Sigmoid colon (tissue), 7 donors: ENCODE data around the gene RILPL2. TPM values are rescaled to one million over a fixed set of nuclear protein-coding genes. Genes with fewer than 3 reads are reported as not detected.
"Not testable (repeated sequence)": the region's sequence is repeated elsewhere in the genome, so short reads cannot be mapped to it uniquely, and the experiment has no call there.

Experiments
- DNase-seq: peaks from one replicate; pipeline ENCODE4 v3.0.0-alpha.2; 2019
- H3K27ac ChIP-seq, 4 donors: fragments of 200-600 bp; sonication (generic); one replicate each; pipeline ENCODE4 v1.5.1; 2016 to 2019; ENCODE audit warnings: mild to moderate bottlenecking in 1 of 4
- H3K27me3 ChIP-seq, 3 donors: fragments of 200-600 bp; sonication (generic); one replicate each; pipeline ENCODE4 v1.5.1; 2019; ENCODE audit warnings: mild to moderate bottlenecking in 1 of 3
- H3K36me3 ChIP-seq, 4 donors: fragments of 200-600 bp; sonication (generic); one replicate each; pipeline ENCODE4 v1.5.1; 2016 to 2019
- H3K4me1 ChIP-seq, 4 donors: fragments of 200-600 bp; sonication (generic); one replicate each; pipeline ENCODE4 v1.5.1; 2017 to 2019
- H3K4me3 ChIP-seq, 4 donors: fragments of 200-600 bp; sonication (generic); one replicate each; pipeline ENCODE4 v1.5.1; 2017 to 2019; ENCODE audit warnings: mild to moderate bottlenecking in 2 of 4, moderate library complexity in 1 of 4
- H3K9me3 ChIP-seq, 4 donors: fragments of 200-600 bp in 3 of 4; sonication (generic) in 3 of 4; one replicate each; pipeline versions ENCODE4 v1.5.1 to v1.6.1; 2013 to 2019
- EP300 ChIP-seq, 4 donors: sonication (generic); formaldehyde crosslinking; IDR thresholded peaks; one replicate each; pipeline ENCODE4 v1.6.1; 2017; ENCODE audit warnings: antibody characterized with exemption in 4 of 4
- POLR2A ChIP-seq, 2 donors: fragments of 450-650 bp; IDR thresholded peaks; one replicate each; pipeline ENCODE4 v1.6.1; 2016; ENCODE audit warnings: antibody characterized with exemption in 2 of 2, mild to moderate bottlenecking in 2 of 2, moderate library complexity in 2 of 2
- POLR2AphosphoS5 ChIP-seq, 4 donors: sonication (generic); formaldehyde crosslinking; IDR thresholded peaks; one replicate each; pipeline ENCODE4 v1.6.1; 2017; ENCODE audit warnings: antibody characterized with exemption in 4 of 4
- WGBS, 2 donors: extraction: QIAGEN DNeasy Blood & Tissue Kit; methylation state at CpG; one replicate each; pipeline ENCODE4 v1.1.7; 2013; 5-methylcytosine and 5-hydroxymethylcytosine counted together
- intact Hi-C: fragments of 100-400 bp; cut with DNase I; formaldehyde crosslinking; loops from one replicate; pipeline ENCODE4 v1.15.1; 2023
- polyA plus RNA-seq, 3 donors: library from polyadenylated mRNA; stranded (reverse); fragments of 200-250 nt; gene quantifications; one replicate each; pipeline ENCODE4 v1.2.3, GENCODE V29; 2013
- total RNA-seq, 4 donors: library from RNA; depleted of rRNA; stranded (reverse); fragments of >200 nt; gene quantifications; one replicate each; pipeline ENCODE4 v1.1.0, GENCODE V29; 2016
- TF ChIP-seq, protein P1 (sequence below), 4 experiments: fragments of 450-650 bp in 3 of 4; fragments of 200-600 bp in 1 of 4; IDR thresholded peaks; one replicate each; pipeline ENCODE4 v1.5.1; 2016 to 2019; ENCODE audit warnings: antibody characterized with exemption in 4 of 4, mild to moderate bottlenecking in 3 of 4, moderate library complexity in 2 of 4
- donor health status: healthy with polysubstance abuse.
- donor health status: Bipolar disorder and iron deficiency.
- donor health status: healthy.

The RILPL2 gene
- total and polyA plus RNA-seq, 7 donors: 1.6 to 6.5 (median 6.0) TPM

DNA sequence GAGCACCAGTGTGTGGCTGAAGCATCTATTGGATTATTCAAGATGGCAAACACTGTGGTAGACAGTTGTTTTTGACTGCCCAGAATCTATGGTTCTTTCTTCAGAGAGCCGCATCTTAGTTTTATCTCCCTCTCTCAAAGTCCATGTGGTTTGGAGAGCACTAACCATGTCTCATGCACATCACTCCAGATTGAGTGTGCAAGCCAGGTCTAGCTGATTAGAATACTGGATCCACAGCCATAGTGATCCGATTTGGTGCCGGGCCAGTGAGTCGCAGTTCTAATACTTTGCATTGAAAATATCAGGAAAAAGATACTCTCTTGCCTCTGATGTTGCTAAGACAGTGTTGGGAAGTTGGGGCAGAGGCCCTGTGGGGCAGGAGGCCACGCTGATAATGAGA lies 67.3 kb downstream of the RILPL2 start:
- Histone ChIP-seq H3K9me3 (no peaks in the 10 kb centered on the region), H3K27me3 (no peaks in the 10 kb centered on the region), H3K4me3 (no peak overlapping the region), H3K27ac (peak overlapping the region in 1 of 4 donors; percentile 13), H3K36me3 (no peaks in the 10 kb centered on the region), H3K4me1 (peaks cover 0 to 8% (median 6%) of the 10 kb centered on the region in 4 donors)
- TF ChIP-seq POLR2AphosphoS5 (IDR thresholded peaks at IDR 0.05) (no peak), POLR2A (IDR thresholded peaks at IDR 0.05) (no peak), EP300 (IDR thresholded peaks at IDR 0.05) (no peak)
- TF ChIP-seq, protein P1, sequence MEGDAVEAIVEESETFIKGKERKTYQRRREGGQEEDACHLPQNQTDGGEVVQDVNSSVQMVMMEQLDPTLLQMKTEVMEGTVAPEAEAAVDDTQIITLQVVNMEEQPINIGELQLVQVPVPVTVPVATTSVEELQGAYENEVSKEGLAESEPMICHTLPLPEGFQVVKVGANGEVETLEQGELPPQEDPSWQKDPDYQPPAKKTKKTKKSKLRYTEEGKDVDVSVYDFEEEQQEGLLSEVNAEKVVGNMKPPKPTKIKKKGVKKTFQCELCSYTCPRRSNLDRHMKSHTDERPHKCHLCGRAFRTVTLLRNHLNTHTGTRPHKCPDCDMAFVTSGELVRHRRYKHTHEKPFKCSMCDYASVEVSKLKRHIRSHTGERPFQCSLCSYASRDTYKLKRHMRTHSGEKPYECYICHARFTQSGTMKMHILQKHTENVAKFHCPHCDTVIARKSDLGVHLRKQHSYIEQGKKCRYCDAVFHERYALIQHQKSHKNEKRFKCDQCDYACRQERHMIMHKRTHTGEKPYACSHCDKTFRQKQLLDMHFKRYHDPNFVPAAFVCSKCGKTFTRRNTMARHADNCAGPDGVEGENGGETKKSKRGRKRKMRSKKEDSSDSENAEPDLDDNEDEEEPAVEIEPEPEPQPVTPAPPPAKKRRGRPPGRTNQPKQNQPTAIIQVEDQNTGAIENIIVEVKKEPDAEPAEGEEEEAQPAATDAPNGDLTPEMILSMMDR (IDR thresholded peaks at IDR 0.05): no peak
- DNase-seq: peak; percentile 48
- 95 to 96% methylated on average over 5 of the region's 5 CpGs for WGBS, 2 donors
- intact Hi-C loops: loop anchor here (5.0 kb wide), 1 partner anchor 88 kb away; the partner anchor contains the start of gene SNRNP35

DNA sequence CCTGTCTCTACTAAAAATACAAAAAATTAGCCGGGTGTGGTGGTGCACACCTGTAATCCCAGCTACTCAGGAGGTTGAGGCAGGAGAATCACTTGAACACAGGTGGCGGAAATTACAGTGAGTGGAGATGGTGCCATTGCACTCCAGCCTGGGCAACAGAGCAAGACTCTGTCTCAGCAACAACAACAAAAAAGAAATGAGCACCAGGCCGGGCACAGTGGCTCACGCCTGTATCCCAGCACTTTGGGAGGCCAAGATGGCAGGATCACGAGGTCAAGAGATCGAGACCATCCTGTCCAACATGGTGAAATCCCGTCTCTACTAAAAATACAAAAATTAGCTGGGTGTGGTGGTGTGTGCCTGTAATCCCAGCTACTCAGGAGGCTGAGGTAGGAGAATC lies 68.1 kb downstream of the RILPL2 start:
- Histone ChIP-seq H3K27ac (peak overlapping the region in 1 of 4 donors; percentile 94), H3K4me1 (peaks cover 0 to 14% (median 7%) of the 10 kb centered on the region in 4 donors)
- DNase-seq: peak; percentile 46
- not testable (repeated sequence) for H3K36me3 ChIP-seq, H3K27me3 ChIP-seq, H3K4me3 ChIP-seq, H3K9me3 ChIP-seq
- intact Hi-C loops: loop anchor here (5.0 kb wide), 1 partner anchor 89 kb away; the partner anchor contains the start of gene SNRNP35
- 94 to 96% methylated on average over 7 of the region's 7 CpGs for WGBS, 2 donors

DNA sequence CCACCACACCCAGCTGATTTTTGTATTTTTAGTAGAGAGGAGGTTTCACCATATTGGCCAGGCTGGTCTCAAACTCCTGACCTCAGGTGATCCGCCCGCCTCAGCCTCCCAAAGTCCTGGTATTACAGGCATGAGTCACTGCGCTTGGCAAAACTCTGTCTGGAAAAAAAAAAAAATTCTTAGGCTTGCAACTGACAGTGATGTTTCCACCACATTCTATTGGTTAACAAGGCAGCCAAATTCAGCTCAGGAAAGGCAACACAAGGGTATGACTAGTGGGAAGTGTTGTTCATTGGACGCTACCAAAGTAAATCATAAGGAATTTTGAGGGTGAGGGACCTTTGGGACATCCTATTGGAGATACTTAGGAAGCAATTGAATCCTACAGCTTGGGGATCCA lies 69.0 kb downstream of the RILPL2 start:
- no peaks in the 10 kb centered on the region for H3K9me3 ChIP-seq
- no peak for TF ChIP-seq POLR2A (IDR thresholded peaks at IDR 0.05)
- TF ChIP-seq, protein P1 (IDR thresholded peaks at IDR 0.05): no peak
- no peak for TF ChIP-seq POLR2AphosphoS5 (IDR thresholded peaks at IDR 0.05)
- no peak for TF ChIP-seq EP300 (IDR thresholded peaks at IDR 0.05)
- intact Hi-C loops: loop anchor here (5.0 kb wide), 1 partner anchor 90 kb away; the partner anchor contains the start of gene SNRNP35
- DNase-seq: peak; percentile 11
- peaks cover 0 to 23% (median 16%) of the 10 kb centered on the region in 4 donors for H3K4me1 ChIP-seq
- peak overlapping the region; percentile 37 to 96 (median 90) for H3K27ac ChIP-seq
- no peaks in the 10 kb centered on the region for H3K27me3 ChIP-seq
- H3K4me3 ChIP-seq: no peak overlapping the region
- WGBS, 2 donors: 94 to 96% methylated on average over 4 of the region's 4 CpGs
- no peaks in the 10 kb centered on the region for H3K36me3 ChIP-seq

Other genes with a start within 250 kb of the RILPL2 start
- gene MPHOSPH9, start 203.5 kb downstream of the RILPL2 start, total RNA-seq: 10 to 100 TPM; 17.4 to 47.6 (median 22.6) TPM
- 10 to 100 TPM in 1 of 3 donors, 1 to 10 TPM in 2; 4.2 to 10.2 (median 4.2) TPM for gene MPHOSPH9, start 203.5 kb downstream of the RILPL2 start, polyA plus RNA-seq
- 10 to 100 TPM in 3 of 4 donors, 1 to 10 TPM in 1; 9.3 to 19.1 (median 13.5) TPM for gene MTRFR, start 203.2 kb downstream of the RILPL2 start, total RNA-seq
- gene MTRFR, start 203.2 kb downstream of the RILPL2 start, polyA plus RNA-seq: 10 to 100 TPM in 1 of 3 donors, 1 to 10 TPM in 2; 7.8 to 16.3 (median 9.7) TPM
- 100 to 1,000 TPM in 3 of 4 donors, 10 to 100 TPM in 1; 98.0 to 153 (median 127) TPM for gene CDK2AP1, start 164.8 kb downstream of the RILPL2 start, total RNA-seq
- gene CDK2AP1, start 164.8 kb downstream of the RILPL2 start, polyA plus RNA-seq: 100 to 1,000 TPM in 1 of 3 donors, 10 to 100 TPM in 2; 56.9 to 102 (median 95.5) TPM
- gene SBNO1, start 71.8 kb downstream of the RILPL2 start, total RNA-seq: 10 to 100 TPM; 20.2 to 23.4 (median 22.2) TPM
- gene SBNO1, start 71.8 kb downstream of the RILPL2 start, polyA plus RNA-seq: 1 to 10 TPM; 3.0 to 8.8 (median 4.9) TPM
- gene KMT5A, start 52.6 kb downstream of the RILPL2 start, total RNA-seq: 10 to 100 TPM; 20.3 to 46.0 (median 24.0) TPM
- 10 to 100 TPM; 23.4 to 30.3 (median 30.0) TPM for gene KMT5A, start 52.6 kb downstream of the RILPL2 start, polyA plus RNA-seq
- gene SNRNP35, start 21.5 kb upstream of the RILPL2 start, total RNA-seq: 10 to 100 TPM; 11.0 to 21.6 (median 15.2) TPM
- gene SNRNP35, start 21.5 kb upstream of the RILPL2 start, polyA plus RNA-seq: 10 to 100 TPM; 19.8 to 32.3 (median 26.4) TPM
- 10 to 100 TPM; 12.1 to 30.5 (median 18.3) TPM for gene RILPL1, start 97.0 kb upstream of the RILPL2 start, total RNA-seq
- gene RILPL1, start 97.0 kb upstream of the RILPL2 start, polyA plus RNA-seq: 1 to 10 TPM; 1.4 to 4.2 (median 3.0) TPM
- gene TMED2, start 147.9 kb upstream of the RILPL2 start, total RNA-seq: 100 to 1,000 TPM; 128 to 161 (median 144) TPM
- gene TMED2, start 147.9 kb upstream of the RILPL2 start, polyA plus RNA-seq: 100 to 1,000 TPM in 1 of 3 donors, 10 to 100 TPM in 2; 57.1 to 128 (median 58.7) TPM
- 10 to 100 TPM; 13.6 to 33.0 (median 18.2) TPM for gene DDX55, start 165.4 kb upstream of the RILPL2 start, total RNA-seq
- 10 to 100 TPM in 1 of 3 donors, 1 to 10 TPM in 2; 5.4 to 13.4 (median 6.7) TPM for gene DDX55, start 165.4 kb upstream of the RILPL2 start, polyA plus RNA-seq
- gene EIF2B1, start 197.0 kb upstream of the RILPL2 start, total RNA-seq: 100 to 1,000 TPM; 102 to 155 (median 109) TPM
- gene EIF2B1, start 197.0 kb upstream of the RILPL2 start, polyA plus RNA-seq: 10 to 100 TPM; 23.1 to 33.2 (median 25.2) TPM
- gene GTF2H3, start 197.1 kb upstream of the RILPL2 start, total RNA-seq: 10 to 100 TPM; 16.4 to 20.8 (median 19.3) TPM
- gene GTF2H3, start 197.1 kb upstream of the RILPL2 start, polyA plus RNA-seq: 10 to 100 TPM in 2 of 3 donors, 1 to 10 TPM in 1; 9.2 to 13.2 (median 10.2) TPM
- gene TCTN2, start 234.4 kb upstream of the RILPL2 start, total RNA-seq: 10 to 100 TPM in 1 of 4 donors, 1 to 10 TPM in 3; 4.6 to 11.6 (median 8.1) TPM
- 1 to 10 TPM in 2 of 3 donors, under 1 TPM in 1; 0.23 to 3.8 (median 1.2) TPM for gene TCTN2, start 234.4 kb upstream of the RILPL2 start, polyA plus RNA-seq